SK-N-SH (cell line): ENCODE data around the gene PKD1.

Experiments used
- ELF1 ChIP-seq: IDR thresholded peaks from 2 replicates; pipeline ENCODE4 v1.4.0; 2012
- EP300 ChIP-seq, 2 experiments: IDR thresholded peaks; 2 replicates each; pipeline versions ENCODE4 v1.4.0 to v1.6.1; 2012; ENCODE audit warnings: borderline replicate concordance in 1 of 2, low read depth in 1 of 2, low read length in 1 of 2
- FOSL2 ChIP-seq: IDR thresholded peaks from 2 replicates; pipeline ENCODE4 v1.4.0; 2012; ENCODE audit warnings: low read depth, mild to moderate bottlenecking, moderate library complexity, borderline replicate concordance
- MEF2A ChIP-seq: IDR thresholded peaks from 2 replicates; pipeline ENCODE4 v1.4.0; 2012; ENCODE audit warnings: low read depth, borderline replicate concordance
- POLR2AphosphoS5 ChIP-seq: IDR thresholded peaks from 2 replicates; pipeline ENCODE4 v1.6.1; 2012; ENCODE audit warnings: low read depth, low read length
- RAD21 ChIP-seq: IDR thresholded peaks from 2 replicates; pipeline ENCODE4 v1.6.1; 2012; ENCODE audit warnings: mild to moderate bottlenecking, low read length
- SIN3A ChIP-seq: IDR thresholded peaks from 2 replicates; pipeline ENCODE4 v1.6.1; 2012; ENCODE audit warnings: low read depth, mild to moderate bottlenecking, low read length, moderate library complexity, borderline replicate concordance
- TCF12 ChIP-seq: IDR thresholded peaks from 2 replicates; pipeline ENCODE4 v1.4.0; 2012
- TF ChIP-seq, protein P1 (sequence below): fragments of 200-600 bp; sonication (generic); IDR thresholded peaks from 2 replicates; pipeline ENCODE4 v1.6.1; 2017; ENCODE audit warnings: antibody characterized with exemption, mild to moderate bottlenecking, moderate library complexity
- TF ChIP-seq, protein P2 (sequence below): IDR thresholded peaks from 2 replicates; pipeline ENCODE4; 2012
- TF ChIP-seq, protein P3 (sequence below): fragments of 150-350 bp; IDR thresholded peaks from 2 replicates; pipeline ENCODE4 v1.6.1; 2017; ENCODE audit warnings: antibody characterized with exemption, low read length, low read depth, borderline replicate concordance

DNA sequence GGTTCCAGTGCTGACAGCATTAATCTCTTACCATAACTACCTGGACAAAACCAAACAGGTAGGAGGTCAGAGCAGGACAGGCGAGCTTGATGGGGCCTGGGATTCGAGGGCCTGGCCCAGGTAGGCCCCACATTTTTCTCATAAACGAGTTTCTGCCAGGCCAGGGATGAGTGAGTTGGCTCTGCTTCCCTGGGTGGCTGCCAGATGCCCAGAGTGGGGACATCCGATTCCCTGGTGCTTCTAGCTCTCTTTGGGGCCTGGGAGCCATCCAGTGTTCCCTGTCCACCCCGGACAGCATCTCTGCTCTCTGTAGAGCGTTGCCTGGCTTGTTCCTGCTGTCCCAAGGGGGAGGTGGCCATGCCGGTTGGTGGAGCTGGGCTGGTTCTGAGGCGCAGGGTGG lies 62.8 kb downstream of the PKD1 start:
- TF ChIP-seq EP300 (IDR thresholded peaks at IDR 0.05; ENCODE audit: borderline replicate concordance in 1 of 2, low read depth in 1 of 2, low read length in 1 of 2) (no peak), POLR2AphosphoS5 (no peak), FOSL2 (no peak), RAD21 (no peak), MEF2A (no peak), TCF12 (no peak), ELF1 (no peak), SIN3A (no peak)
- TF ChIP-seq, protein P1, sequence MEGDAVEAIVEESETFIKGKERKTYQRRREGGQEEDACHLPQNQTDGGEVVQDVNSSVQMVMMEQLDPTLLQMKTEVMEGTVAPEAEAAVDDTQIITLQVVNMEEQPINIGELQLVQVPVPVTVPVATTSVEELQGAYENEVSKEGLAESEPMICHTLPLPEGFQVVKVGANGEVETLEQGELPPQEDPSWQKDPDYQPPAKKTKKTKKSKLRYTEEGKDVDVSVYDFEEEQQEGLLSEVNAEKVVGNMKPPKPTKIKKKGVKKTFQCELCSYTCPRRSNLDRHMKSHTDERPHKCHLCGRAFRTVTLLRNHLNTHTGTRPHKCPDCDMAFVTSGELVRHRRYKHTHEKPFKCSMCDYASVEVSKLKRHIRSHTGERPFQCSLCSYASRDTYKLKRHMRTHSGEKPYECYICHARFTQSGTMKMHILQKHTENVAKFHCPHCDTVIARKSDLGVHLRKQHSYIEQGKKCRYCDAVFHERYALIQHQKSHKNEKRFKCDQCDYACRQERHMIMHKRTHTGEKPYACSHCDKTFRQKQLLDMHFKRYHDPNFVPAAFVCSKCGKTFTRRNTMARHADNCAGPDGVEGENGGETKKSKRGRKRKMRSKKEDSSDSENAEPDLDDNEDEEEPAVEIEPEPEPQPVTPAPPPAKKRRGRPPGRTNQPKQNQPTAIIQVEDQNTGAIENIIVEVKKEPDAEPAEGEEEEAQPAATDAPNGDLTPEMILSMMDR: no peak
- TF ChIP-seq, protein P2, sequence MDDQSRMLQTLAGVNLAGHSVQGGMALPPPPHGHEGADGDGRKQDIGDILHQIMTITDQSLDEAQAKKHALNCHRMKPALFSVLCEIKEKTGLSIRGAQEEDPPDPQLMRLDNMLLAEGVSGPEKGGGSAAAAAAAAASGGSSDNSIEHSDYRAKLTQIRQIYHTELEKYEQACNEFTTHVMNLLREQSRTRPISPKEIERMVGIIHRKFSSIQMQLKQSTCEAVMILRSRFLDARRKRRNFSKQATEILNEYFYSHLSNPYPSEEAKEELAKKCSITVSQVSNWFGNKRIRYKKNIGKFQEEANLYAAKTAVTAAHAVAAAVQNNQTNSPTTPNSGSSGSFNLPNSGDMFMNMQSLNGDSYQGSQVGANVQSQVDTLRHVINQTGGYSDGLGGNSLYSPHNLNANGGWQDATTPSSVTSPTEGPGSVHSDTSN: no peak
- TF ChIP-seq, protein P3, sequence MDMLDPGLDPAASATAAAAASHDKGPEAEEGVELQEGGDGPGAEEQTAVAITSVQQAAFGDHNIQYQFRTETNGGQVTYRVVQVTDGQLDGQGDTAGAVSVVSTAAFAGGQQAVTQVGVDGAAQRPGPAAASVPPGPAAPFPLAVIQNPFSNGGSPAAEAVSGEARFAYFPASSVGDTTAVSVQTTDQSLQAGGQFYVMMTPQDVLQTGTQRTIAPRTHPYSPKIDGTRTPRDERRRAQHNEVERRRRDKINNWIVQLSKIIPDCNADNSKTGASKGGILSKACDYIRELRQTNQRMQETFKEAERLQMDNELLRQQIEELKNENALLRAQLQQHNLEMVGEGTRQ: no peak
